HepG2 (cell line): Measurements from ENCODE around the gene PRR14. TPM values are rescaled to one million over a fixed set of nuclear protein-coding genes. Genes with fewer than 3 reads are reported as not detected.

Source experiments
- ATF7 ChIP-seq, 2 experiments: fragments of 450-650 bp in 1 of 2; sonication (generic) in 1 of 2; formaldehyde crosslinking in 1 of 2; IDR thresholded peaks; 2 replicates each; pipeline versions ENCODE4 v1.4.0 to v1.6.1; 2016 to 2020; ENCODE audit warnings: antibody characterized with exemption in 1 of 2, mild to moderate bottlenecking in 1 of 2, missing genetic modification reagents in 1 of 2
- ETV6 ChIP-seq: sonication (generic); formaldehyde crosslinking; conservative IDR thresholded peaks from 2 replicates; pipeline ENCODE4 v1.4.0; 2020; ENCODE audit warnings: missing genetic modification reagents
- MEIS1 ChIP-seq: sonication (generic); formaldehyde crosslinking; IDR thresholded peaks from 2 replicates; pipeline ENCODE4 v1.9.0; 2021; ENCODE audit warnings: mild to moderate bottlenecking, missing genetic modification reagents, moderate library complexity, borderline replicate concordance
- MIER3 ChIP-seq: IDR thresholded peaks from 2 replicates; pipeline ENCODE4 v1.6.1; 2016; ENCODE audit warnings: missing compliant biosample characterization, borderline replicate concordance
- NR1H2 ChIP-seq: sonication (generic); formaldehyde crosslinking; IDR thresholded peaks from 2 replicates; pipeline ENCODE4 v1.8.1; 2022; ENCODE audit warnings: low read depth, missing genetic modification reagents, borderline replicate concordance
- RAD21 ChIP-seq: fragments of 450-650 bp; formaldehyde crosslinking; IDR thresholded peaks from 2 replicates; pipeline ENCODE4 v1.5.0; 2020; ENCODE audit warnings: mild to moderate bottlenecking
- SALL1 ChIP-seq: sonication (generic); formaldehyde crosslinking; IDR thresholded peaks from 2 replicates; pipeline ENCODE4 v1.8.0; 2022; ENCODE audit warnings: mild to moderate bottlenecking, missing genetic modification reagents
- SRSF1 ChIP-seq: fragments of 200-400 bp; formaldehyde crosslinking; optimal IDR thresholded peaks from 2 replicates; pipeline ENCODE3; 2017; ENCODE audit warnings: mild to moderate bottlenecking, low read depth, low read length, moderate library complexity
- ZNF614 ChIP-seq: IDR thresholded peaks from 2 replicates; pipeline ENCODE4 v1.6.1; 2018; ENCODE audit warnings: missing biosample characterization, missing genetic modification reagents, inconsistent platforms, borderline replicate concordance
- ZNF761 ChIP-seq: sonication (generic); formaldehyde crosslinking; conservative IDR thresholded peaks from 2 replicates; pipeline ENCODE4 v1.4.0; 2020; ENCODE audit warnings: mild to moderate bottlenecking, missing genetic modification reagents
- polyA plus RNA-seq, 8 experiments: library from polyadenylated mRNA; depleted of rRNA in 3 of 8; stranded (reverse) in 7 of 8; unstranded in 1 of 8; fragments of >200 nt; fragmentation: Illumina TruSeq in 4 of 8; extraction: Trizol in 4 of 8; gene quantifications; 2 replicates each; pipeline versions ENCODE4 v1.2.1 to v1.2.3, GENCODE V29; 2011 to 2016; ENCODE audit warnings: low read depth in 4 of 8, missing spikeins in 1 of 8, mixed read lengths in 1 of 8; ENCODE audit not compliant: insufficient read depth in 1 of 8
- total RNA-seq, 5 experiments: library from RNA; depleted of rRNA; stranded (reverse); fragments of >200 nt; fragmentation: Illumina TruSeq; extraction: Trizol; gene quantifications; 2 replicates each; pipeline ENCODE4 v1.2.3, GENCODE V29; 2016; ENCODE audit warnings: low read depth in 1 of 5
- TF ChIP-seq, protein P1 (sequence below): sonication (generic); formaldehyde crosslinking; IDR thresholded peaks from 2 replicates; pipeline ENCODE4 v1.8.0; 2022; ENCODE audit warnings: missing genetic modification reagents, mild to moderate bottlenecking, inconsistent platforms, borderline replicate concordance
- TF ChIP-seq, protein P2 (sequence below): sonication (generic); formaldehyde crosslinking; IDR thresholded peaks from 2 replicates; pipeline ENCODE4 v1.5.1; 2020; ENCODE audit warnings: missing genetic modification reagents, mild to moderate bottlenecking, borderline replicate concordance
- TF ChIP-seq, protein P3 (sequence below): sonication (generic); formaldehyde crosslinking; IDR thresholded peaks from 2 replicates; pipeline ENCODE4 v1.5.1; 2020; ENCODE audit warnings: mild to moderate bottlenecking, missing genetic modification reagents, borderline replicate concordance
- TF ChIP-seq, protein P4 (sequence below): sonication (generic); formaldehyde crosslinking; IDR thresholded peaks from 2 replicates; pipeline ENCODE4 v1.5.0; 2020; ENCODE audit warnings: missing genetic modification reagents, mild to moderate bottlenecking, borderline replicate concordance
- TF ChIP-seq, protein P5 (sequence below): sonication (generic); formaldehyde crosslinking; IDR thresholded peaks from 2 replicates; pipeline ENCODE4 v1.4.0; 2020; ENCODE audit warnings: missing genetic modification reagents

The PRR14 gene
- total and polyA plus RNA-seq, 2 of the 13 experiments (the other 11 are each of a cell fraction or from before 2014, with no cell fraction given) = 8.4 to 11.0 TPM

DNA sequence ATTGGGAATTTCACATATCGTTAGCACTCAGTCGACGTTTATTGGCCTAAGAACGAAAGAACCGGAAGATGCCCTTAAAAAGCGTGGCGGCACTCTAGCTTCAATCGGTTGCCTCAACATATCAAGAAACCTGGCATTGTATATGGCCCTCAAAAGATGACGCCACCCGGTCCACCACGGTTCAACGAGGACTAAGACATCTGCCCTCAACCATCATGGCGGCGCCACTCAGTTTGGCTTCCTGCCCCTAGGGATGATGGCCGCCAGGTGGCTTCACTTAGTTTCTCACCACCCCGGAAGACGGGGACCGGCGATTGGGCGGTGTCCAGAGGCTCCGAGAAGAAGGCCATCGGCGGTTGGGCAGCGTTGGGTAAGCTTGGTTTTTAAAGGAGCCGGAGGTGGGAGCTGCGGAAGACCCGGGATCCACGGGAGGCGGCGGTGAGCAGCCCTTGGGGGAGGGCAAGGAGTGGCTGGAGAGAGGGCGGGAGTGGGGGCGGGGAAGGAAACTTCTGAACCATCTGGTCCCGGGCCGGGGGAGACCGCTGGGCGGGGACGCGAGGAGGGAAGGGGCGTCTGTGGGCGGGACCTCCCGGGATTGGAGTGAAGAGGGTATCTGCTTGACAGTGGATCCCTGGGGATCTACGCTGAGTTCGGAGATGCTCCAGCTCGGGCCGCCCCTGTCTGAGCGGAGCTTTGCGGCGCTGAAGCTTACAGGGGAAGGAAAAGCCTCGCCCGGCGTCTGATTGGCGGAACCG is at the start of gene PRR14 (continued):
- TF ChIP-seq, protein P1, sequence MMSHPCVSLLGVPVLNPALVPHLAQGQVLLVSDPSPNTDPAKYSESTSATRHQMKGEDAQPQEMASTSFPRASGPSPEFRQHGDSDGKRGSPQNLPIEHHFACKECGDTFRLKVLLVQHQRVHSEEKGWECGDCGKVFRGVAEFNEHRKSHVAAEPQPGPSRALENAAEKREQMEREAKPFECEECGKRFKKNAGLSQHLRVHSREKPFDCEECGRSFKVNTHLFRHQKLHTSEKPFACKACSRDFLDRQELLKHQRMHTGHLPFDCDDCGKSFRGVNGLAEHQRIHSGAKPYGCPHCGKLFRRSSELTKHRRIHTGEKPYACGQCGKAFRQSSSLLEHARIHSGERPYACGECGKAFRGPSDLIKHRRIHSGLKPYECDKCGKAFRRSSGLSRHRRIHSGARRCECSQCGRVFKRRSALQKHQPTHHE (CRISPR knock-in tag) = 0 out of 2 replicates have a peak, but pooled peaks have one; percentile 55
- TF ChIP-seq ZNF761 (CRISPR knock-in tag) (peak; percentile 90), ETV6 (no peak), ZNF614 (CRISPR knock-in tag) (peak; percentile 62; the same call in 1 of the 2 replicates), RAD21 (CRISPR knock-in tag) (peak; percentile 46; the same call in 1 of the 2 replicates), MEIS1 (peak; percentile 65), MIER3 (CRISPR knock-in tag) (peak; percentile 24; the same call in 1 of the 2 replicates), SRSF1 (peak; percentile 77), ATF7 (IDR thresholded peaks at IDR 0.05) (no peak), ATF7 (CRISPR knock-in tag; IDR thresholded peaks at IDR 0.05) (peak; percentile 77; the same call in 1 of the 2 replicates), SALL1 (CRISPR knock-in tag) (peak; percentile 2; the same call in 1 of the 2 replicates), NR1H2 (no peak)
- TF ChIP-seq, protein P2, sequence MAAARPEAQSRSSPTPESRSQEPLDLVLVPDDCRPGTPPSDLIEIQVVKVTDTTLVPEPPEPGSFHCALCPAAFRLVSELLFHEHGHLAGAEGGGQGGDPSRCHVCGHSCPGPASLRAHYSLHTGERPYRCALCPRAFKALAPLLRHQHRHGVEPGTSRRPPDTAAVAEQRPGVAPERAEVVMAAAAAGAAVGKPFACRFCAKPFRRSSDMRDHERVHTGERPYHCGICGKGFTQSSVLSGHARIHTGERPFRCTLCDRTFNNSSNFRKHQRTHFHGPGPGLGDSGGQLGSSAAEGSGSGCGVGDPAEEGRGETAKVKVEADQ (CRISPR knock-in tag) = no peak; the same call in 1 of the 2 replicates
- TF ChIP-seq, protein P3, sequence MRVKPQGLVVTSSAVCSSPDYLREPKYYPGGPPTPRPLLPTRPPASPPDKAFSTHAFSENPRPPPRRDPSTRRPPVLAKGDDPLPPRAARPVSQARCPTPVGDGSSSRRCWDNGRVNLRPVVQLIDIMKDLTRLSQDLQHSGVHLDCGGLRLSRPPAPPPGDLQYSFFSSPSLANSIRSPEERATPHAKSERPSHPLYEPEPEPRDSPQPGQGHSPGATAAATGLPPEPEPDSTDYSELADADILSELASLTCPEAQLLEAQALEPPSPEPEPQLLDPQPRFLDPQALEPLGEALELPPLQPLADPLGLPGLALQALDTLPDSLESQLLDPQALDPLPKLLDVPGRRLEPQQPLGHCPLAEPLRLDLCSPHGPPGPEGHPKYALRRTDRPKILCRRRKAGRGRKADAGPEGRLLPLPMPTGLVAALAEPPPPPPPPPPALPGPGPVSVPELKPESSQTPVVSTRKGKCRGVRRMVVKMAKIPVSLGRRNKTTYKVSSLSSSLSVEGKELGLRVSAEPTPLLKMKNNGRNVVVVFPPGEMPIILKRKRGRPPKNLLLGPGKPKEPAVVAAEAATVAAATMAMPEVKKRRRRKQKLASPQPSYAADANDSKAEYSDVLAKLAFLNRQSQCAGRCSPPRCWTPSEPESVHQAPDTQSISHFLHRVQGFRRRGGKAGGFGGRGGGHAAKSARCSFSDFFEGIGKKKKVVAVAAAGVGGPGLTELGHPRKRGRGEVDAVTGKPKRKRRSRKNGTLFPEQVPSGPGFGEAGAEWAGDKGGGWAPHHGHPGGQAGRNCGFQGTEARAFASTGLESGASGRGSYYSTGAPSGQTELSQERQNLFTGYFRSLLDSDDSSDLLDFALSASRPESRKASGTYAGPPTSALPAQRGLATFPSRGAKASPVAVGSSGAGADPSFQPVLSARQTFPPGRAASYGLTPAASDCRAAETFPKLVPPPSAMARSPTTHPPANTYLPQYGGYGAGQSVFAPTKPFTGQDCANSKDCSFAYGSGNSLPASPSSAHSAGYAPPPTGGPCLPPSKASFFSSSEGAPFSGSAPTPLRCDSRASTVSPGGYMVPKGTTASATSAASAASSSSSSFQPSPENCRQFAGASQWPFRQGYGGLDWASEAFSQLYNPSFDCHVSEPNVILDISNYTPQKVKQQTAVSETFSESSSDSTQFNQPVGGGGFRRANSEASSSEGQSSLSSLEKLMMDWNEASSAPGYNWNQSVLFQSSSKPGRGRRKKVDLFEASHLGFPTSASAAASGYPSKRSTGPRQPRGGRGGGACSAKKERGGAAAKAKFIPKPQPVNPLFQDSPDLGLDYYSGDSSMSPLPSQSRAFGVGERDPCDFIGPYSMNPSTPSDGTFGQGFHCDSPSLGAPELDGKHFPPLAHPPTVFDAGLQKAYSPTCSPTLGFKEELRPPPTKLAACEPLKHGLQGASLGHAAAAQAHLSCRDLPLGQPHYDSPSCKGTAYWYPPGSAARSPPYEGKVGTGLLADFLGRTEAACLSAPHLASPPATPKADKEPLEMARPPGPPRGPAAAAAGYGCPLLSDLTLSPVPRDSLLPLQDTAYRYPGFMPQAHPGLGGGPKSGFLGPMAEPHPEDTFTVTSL (CRISPR knock-in tag) = 0 out of 2 replicates have a peak, but pooled peaks have one; percentile 36
- TF ChIP-seq, protein P4, sequence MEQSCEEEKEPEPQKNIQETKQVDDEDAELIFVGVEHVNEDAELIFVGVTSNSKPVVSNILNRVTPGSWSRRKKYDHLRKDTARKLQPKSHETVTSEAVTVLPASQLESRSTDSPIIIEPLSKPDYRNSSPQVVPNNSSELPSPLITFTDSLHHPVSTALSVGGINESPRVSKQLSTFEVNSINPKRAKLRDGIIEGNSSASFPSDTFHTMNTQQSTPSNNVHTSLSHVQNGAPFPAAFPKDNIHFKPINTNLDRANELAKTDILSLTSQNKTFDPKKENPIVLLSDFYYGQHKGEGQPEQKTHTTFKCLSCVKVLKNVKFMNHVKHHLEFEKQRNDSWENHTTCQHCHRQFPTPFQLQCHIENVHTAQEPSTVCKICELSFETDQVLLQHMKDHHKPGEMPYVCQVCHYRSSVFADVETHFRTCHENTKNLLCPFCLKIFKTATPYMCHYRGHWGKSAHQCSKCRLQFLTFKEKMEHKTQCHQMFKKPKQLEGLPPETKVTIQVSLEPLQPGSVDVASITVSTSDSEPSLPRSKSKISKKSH = peak; percentile 3; the same call in 1 of the 2 replicates
- TF ChIP-seq, protein P5, sequence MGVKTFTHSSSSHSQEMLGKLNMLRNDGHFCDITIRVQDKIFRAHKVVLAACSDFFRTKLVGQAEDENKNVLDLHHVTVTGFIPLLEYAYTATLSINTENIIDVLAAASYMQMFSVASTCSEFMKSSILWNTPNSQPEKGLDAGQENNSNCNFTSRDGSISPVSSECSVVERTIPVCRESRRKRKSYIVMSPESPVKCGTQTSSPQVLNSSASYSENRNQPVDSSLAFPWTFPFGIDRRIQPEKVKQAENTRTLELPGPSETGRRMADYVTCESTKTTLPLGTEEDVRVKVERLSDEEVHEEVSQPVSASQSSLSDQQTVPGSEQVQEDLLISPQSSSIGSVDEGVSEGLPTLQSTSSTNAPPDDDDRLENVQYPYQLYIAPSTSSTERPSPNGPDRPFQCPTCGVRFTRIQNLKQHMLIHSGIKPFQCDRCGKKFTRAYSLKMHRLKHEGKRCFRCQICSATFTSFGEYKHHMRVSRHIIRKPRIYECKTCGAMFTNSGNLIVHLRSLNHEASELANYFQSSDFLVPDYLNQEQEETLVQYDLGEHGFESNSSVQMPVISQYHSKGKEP (CRISPR knock-in tag) = 0 out of 2 replicates have a peak, but pooled peaks have one; percentile 8
